Measurements from ENCODE around the gene SMAD7. TPM values are rescaled to one million over a fixed set of nuclear protein-coding genes. Genes with fewer than 3 reads are reported as not detected.

The SMAD7 gene
- total RNA-seq, 1 experiment from 2014 or later = 12.0 TPM

DNA sequence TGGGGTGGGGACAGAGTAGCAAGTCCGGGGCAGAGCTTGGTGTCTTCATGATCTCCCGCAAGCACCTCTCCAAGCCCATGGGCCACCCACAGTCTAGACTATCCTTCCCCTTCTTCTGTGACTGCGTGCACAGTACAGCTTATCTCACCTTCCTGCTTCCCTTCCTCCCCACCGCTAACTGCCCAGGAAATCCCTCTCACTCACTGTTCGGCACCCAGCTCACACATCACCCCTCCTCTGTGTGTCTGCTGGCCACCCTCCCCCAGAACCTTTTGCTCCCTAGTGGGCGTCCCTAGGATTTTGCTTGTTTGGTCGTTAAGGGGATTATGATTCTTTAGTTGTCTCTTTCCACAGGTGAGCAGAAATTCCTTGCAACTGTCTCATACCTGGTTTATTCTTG is 31.5 kb upstream of the SMAD7 start:
- POLR2A ChIA-PET (ENCODE audit: low non-redundant PET) = interaction anchor here (0.6 kb wide), 1 partner anchor 31 kb away, joined by 4 read pairs; no protein-coding TSS in a partner anchor
- Histone ChIP-seq H3K36me3 (ENCODE audit: insufficient read depth, low read length, poor library complexity, severe bottlenecking) (no peaks in the 10 kb centered on the region), H3K4me1 (ENCODE audit: insufficient read depth, low read length, poor library complexity, severe bottlenecking) (peaks cover 12% of the 10 kb centered on the region), H3K9me3 (ENCODE audit: low read depth, low read length, poor library complexity, severe bottlenecking) (no peaks in the 10 kb centered on the region), H3K27me3 (replicated peaks; ENCODE audit: insufficient read depth, low read depth, low read length, poor library complexity) (no peaks in the 10 kb centered on the region), H3K27ac (ENCODE audit: low read depth, low read length, poor library complexity, severe bottlenecking) (no peak overlapping the region), H3K4me3 (ENCODE audit: low read depth, low read length, poor library complexity, severe bottlenecking) (no peak overlapping the region)
- CTCF ChIA-PET = no interaction called here
- DNase-seq (ENCODE audit: low spot score) = no peak
- BruUV-seq (replicated peaks) = no TSS peak
- TF ChIP-seq EZH2 (IDR thresholded peaks at IDR 0.05; ENCODE audit: borderline replicate concordance, low read depth, low read length, poor library complexity, severe bottlenecking) (no peak), CTCF (conservative IDR thresholded peaks at IDR 0.05; ENCODE audit: low read depth, low read length) (no peak)
- intact Hi-C loops (cut with micrococcal nuclease; ENCODE audit: unreplicated experiment) = no loop called here

DNA sequence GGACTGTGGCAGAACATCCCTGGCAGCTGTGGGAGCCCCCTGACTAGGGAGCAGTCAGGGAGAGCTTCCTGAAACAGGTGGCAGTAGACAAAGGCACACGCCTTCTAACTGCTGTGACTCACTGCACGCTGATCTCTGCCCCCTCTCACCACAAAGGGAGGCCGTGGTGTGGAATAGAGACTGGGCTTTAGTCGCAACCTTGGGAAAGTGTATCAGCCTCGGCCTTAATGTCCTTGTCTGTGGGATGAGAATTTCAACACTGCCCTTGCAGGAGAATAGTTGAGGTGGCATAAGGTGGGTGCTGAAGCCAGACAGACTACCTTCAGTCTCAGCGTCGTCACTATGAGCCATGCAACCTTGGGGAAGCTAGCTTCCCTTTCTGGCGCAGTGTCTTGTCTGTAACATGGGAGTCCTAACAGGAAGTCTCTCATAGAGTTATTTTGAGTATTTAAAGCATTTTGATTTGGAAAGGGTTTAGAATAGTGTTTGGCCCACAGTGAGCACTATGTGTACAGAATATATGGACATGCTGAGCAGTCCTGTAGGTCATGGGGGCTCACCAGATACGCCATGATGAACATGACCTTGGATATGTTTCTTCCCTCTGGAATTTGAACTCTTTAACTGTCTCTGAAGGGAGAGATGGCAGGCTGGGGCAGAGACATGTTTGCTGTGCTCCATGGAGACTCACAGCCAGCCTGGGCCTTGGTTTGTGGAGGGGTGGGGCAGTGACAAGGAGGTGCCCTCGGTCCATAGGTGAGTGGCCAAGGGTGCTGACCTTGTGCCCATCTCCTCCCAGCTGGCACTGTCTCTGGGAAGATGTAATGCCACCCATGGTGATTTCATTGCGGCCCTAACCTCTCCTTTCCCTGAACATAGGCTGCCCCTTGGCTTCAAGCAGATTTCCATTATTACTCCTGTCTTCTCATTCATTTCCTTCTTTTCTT is 29.5 kb upstream of the SMAD7 start:
- Histone ChIP-seq H3K27me3 (replicated peaks; ENCODE audit: insufficient read depth, low read depth, low read length, poor library complexity) (no peaks in the 10 kb centered on the region), H3K4me1 (ENCODE audit: insufficient read depth, low read length, poor library complexity, severe bottlenecking) (peaks cover 12% of the 10 kb centered on the region), H3K27ac (ENCODE audit: low read depth, low read length, poor library complexity, severe bottlenecking) (no peak overlapping the region), H3K9me3 (ENCODE audit: low read depth, low read length, poor library complexity, severe bottlenecking) (no peaks in the 10 kb centered on the region), H3K36me3 (ENCODE audit: insufficient read depth, low read length, poor library complexity, severe bottlenecking) (no peaks in the 10 kb centered on the region), H3K4me3 (ENCODE audit: low read depth, low read length, poor library complexity, severe bottlenecking) (no peak overlapping the region)
- POLR2A ChIA-PET (ENCODE audit: low non-redundant PET) = interaction anchor here (0.7 kb wide), 1 partner anchor 46 kb away, joined by 19 read pairs; no protein-coding TSS in a partner anchor
- BruUV-seq (replicated peaks) = no TSS peak
- intact Hi-C loops (cut with micrococcal nuclease; ENCODE audit: unreplicated experiment) = no loop called here
- CTCF ChIA-PET = no interaction called here
- TF ChIP-seq CTCF (conservative IDR thresholded peaks at IDR 0.05; ENCODE audit: low read depth, low read length) = no peak
- no peak for TF ChIP-seq EZH2 (IDR thresholded peaks at IDR 0.05; ENCODE audit: borderline replicate concordance, low read depth, low read length, poor library complexity, severe bottlenecking)
- no peak for DNase-seq (ENCODE audit: low spot score)

DNA sequence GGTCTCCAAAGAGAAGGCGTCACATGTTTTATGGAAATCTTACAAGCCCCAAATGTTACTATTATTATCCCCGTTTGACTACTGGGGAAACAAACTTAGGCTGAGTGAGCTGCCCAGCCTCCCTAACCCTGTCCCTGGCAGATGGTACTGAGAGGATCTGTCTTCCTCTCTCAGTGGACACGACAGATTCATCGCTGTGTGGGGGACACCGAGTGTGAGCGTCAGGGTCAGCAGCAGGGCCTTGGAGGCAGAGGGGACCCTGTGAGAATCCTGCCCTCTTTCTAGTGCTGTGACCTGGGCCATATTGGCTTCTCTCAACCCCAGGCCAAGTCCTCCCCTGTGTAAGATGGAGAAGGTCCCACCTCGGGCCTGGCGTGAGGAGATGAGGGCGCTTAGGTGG is 27.1 kb upstream of the SMAD7 start:
- H3K27me3 ChIP-seq (replicated peaks; ENCODE audit: insufficient read depth, low read depth, low read length, poor library complexity) = no peaks in the 10 kb centered on the region
- no peak overlapping the region for H3K4me3 ChIP-seq (ENCODE audit: low read depth, low read length, poor library complexity, severe bottlenecking)
- DNase-seq (ENCODE audit: low spot score) = no peak
- ChIA-PET CTCF (no interaction called here), POLR2A (ENCODE audit: low non-redundant PET) (no interaction called here)
- no peaks in the 10 kb centered on the region for H3K9me3 ChIP-seq (ENCODE audit: low read depth, low read length, poor library complexity, severe bottlenecking)
- no TSS peak for BruUV-seq (replicated peaks)
- intact Hi-C loops (cut with micrococcal nuclease; ENCODE audit: unreplicated experiment) = no loop called here
- peaks cover under 1% of the 10 kb centered on the region for H3K4me1 ChIP-seq (ENCODE audit: insufficient read depth, low read length, poor library complexity, severe bottlenecking)
- TF ChIP-seq EZH2 (IDR thresholded peaks at IDR 0.05; ENCODE audit: borderline replicate concordance, low read depth, low read length, poor library complexity, severe bottlenecking) (no peak), CTCF (conservative IDR thresholded peaks at IDR 0.05; ENCODE audit: low read depth, low read length) (no peak)
- H3K36me3 ChIP-seq (ENCODE audit: insufficient read depth, low read length, poor library complexity, severe bottlenecking) = no peaks in the 10 kb centered on the region
- H3K27ac ChIP-seq (ENCODE audit: low read depth, low read length, poor library complexity, severe bottlenecking) = no peak overlapping the region

All from A673 (cell line).